Chondrocyte (in vitro differentiated cells): ENCODE measurements around the gene SEMA4D. TPM values are rescaled to one million over a fixed set of nuclear protein-coding genes. Genes with fewer than 3 reads are reported as not detected.

Experiments
- DNase-seq: peaks from one replicate; pipeline ENCODE4 v3.0.0; 2021; ENCODE audit warnings: mixed read lengths, low spot score
- H3K27ac Mint-ChIP-seq: one replicate; pipeline ENCODE4 v1.8.0; 2021; ENCODE audit warnings: mild to moderate bottlenecking, moderate library complexity, mixed read lengths; ENCODE audit not compliant: unreplicated experiment
- H3K27me3 Mint-ChIP-seq: 2 replicates; pipeline ENCODE4 v1.8.0; 2021; ENCODE audit warnings: low read depth, mixed read lengths
- H3K36me3 Mint-ChIP-seq: 2 replicates; pipeline ENCODE4 v1.8.0; 2021; ENCODE audit warnings: low read depth, mixed read lengths
- H3K4me1 Mint-ChIP-seq: 2 replicates; pipeline ENCODE4 v1.8.0; 2021; ENCODE audit warnings: low read depth, mild to moderate bottlenecking, mixed read lengths
- H3K4me3 Mint-ChIP-seq: one replicate; pipeline ENCODE4 v1.8.0; 2021; ENCODE audit warnings: mild to moderate bottlenecking, moderate library complexity, mixed read lengths; ENCODE audit not compliant: unreplicated experiment
- H3K9me3 Mint-ChIP-seq: 2 replicates; pipeline ENCODE4 v1.8.0; 2021; ENCODE audit warnings: low read depth, mixed read lengths
- CTCF ChIP-seq: fragments of 200-600 bp; sonication (generic); IDR thresholded peaks from 2 replicates; pipeline ENCODE4 v1.5.0; 2021; ENCODE audit warnings: antibody characterized with exemption, mild to moderate bottlenecking, moderate library complexity
- total RNA-seq: library from RNA; stranded (reverse); gene quantifications from 3 replicates; pipeline ENCODE4 v1.2.1, GENCODE V29; 2021

Gene SEMA4D
- total RNA-seq, 1 donor from 2014 or later, result 3.8 TPM

- TF ChIP-seq CTCF, result no peak
- H3K27me3 Mint-ChIP-seq, result peaks cover 1% of the 10 kb centered on the region
- H3K27ac Mint-ChIP-seq, result no peak overlapping the region
- H3K4me3 Mint-ChIP-seq, result no peak overlapping the region
- no peaks in the 10 kb centered on the region for H3K9me3 Mint-ChIP-seq
- no peaks in the 10 kb centered on the region for H3K4me1 Mint-ChIP-seq
- no peak for DNase-seq
- H3K36me3 Mint-ChIP-seq, result no peaks in the 10 kb centered on the region
These were observed 45.4 kb downstream of the SEMA4D start for GRCh38 chr9:89452561-89452960.

- H3K4me1 Mint-ChIP-seq, result no peaks in the 10 kb centered on the region
- H3K4me3 Mint-ChIP-seq, result no peak overlapping the region
- no peak for DNase-seq
- H3K36me3 Mint-ChIP-seq, result no peaks in the 10 kb centered on the region
- H3K27ac Mint-ChIP-seq, result no peak overlapping the region
- peaks cover 1% of the 10 kb centered on the region for H3K27me3 Mint-ChIP-seq
- no peak for TF ChIP-seq CTCF
- H3K9me3 Mint-ChIP-seq, result no peaks in the 10 kb centered on the region
These were observed 47.7 kb downstream of the SEMA4D start for GRCh38 chr9:89450213-89450612.

- no peaks in the 10 kb centered on the region for H3K36me3 Mint-ChIP-seq
- H3K27me3 Mint-ChIP-seq, result peaks cover 1% of the 10 kb centered on the region
- no peaks in the 10 kb centered on the region for H3K4me1 Mint-ChIP-seq
- no peak for DNase-seq
- H3K9me3 Mint-ChIP-seq, result no peaks in the 10 kb centered on the region
- TF ChIP-seq CTCF, result no peak
- H3K27ac Mint-ChIP-seq, result no peak overlapping the region
- H3K4me3 Mint-ChIP-seq, result no peak overlapping the region
These were observed 48.6 kb downstream of the SEMA4D start for GRCh38 chr9:89449261-89449671.

- no peaks in the 10 kb centered on the region for H3K36me3 Mint-ChIP-seq
- no peak overlapping the region for H3K4me3 Mint-ChIP-seq
- TF ChIP-seq CTCF, result no peak
- no peaks in the 10 kb centered on the region for H3K9me3 Mint-ChIP-seq
- peaks cover 1% of the 10 kb centered on the region for H3K27me3 Mint-ChIP-seq
- peak; percentile 35 for DNase-seq
- no peak overlapping the region for H3K27ac Mint-ChIP-seq
- H3K4me1 Mint-ChIP-seq, result no peaks in the 10 kb centered on the region
These were observed 49.1 kb downstream of the SEMA4D start for GRCh38 chr9:89448821-89449220.

- no peak for TF ChIP-seq CTCF
- Mint-ChIP-seq H3K27me3 (peaks cover 1% of the 10 kb centered on the region), H3K9me3 (no peaks in the 10 kb centered on the region), H3K27ac (no peak overlapping the region), H3K4me1 (no peaks in the 10 kb centered on the region), H3K4me3 (no peak overlapping the region), H3K36me3 (no peaks in the 10 kb centered on the region)
- peak; percentile 74 for DNase-seq
These were observed 49.5 kb downstream of the SEMA4D start for GRCh38 chr9:89448381-89448780.
